Natural killer cell (primary cell): ENCODE results near the gene ZSWIM9. TPM values are rescaled to one million over a fixed set of nuclear protein-coding genes. Genes with fewer than 3 reads are reported as not detected.

Experiments used
- ATAC-seq, 3 donors: fragments of 150-1000 bp in 2 of 3; fragments of 200-7000 bp in 1 of 3; cut with Tn5 transposase; 1 replicate in 1 of 3; 2 replicates in 2 of 3; pipeline ENCODE4 v1.10.0; 2021; ENCODE audit warnings: mild to moderate bottlenecking in 2 of 3, moderate library complexity in 2 of 3
- DNase-seq, 2 donors: peaks; one replicate each; pipeline versions ENCODE4 v3.0.0 to v3.0.0-alpha.2; 2013 to 2021; ENCODE audit warnings: mixed read lengths in 1 of 2
- H3K27ac ChIP-seq: one replicate; pipeline ENCODE4 v1.5.1; 2013; ENCODE audit warnings: mild to moderate bottlenecking, low read length
- H3K27me3 ChIP-seq: one replicate; pipeline ENCODE4 v1.6.1; 2013; ENCODE audit warnings: low read length; ENCODE audit not compliant: control insufficient read depth, insufficient read depth
- H3K36me3 ChIP-seq: one replicate; pipeline ENCODE4 v1.6.1; 2013; ENCODE audit warnings: low read length; ENCODE audit not compliant: control insufficient read depth, insufficient read depth
- H3K4me1 ChIP-seq: one replicate; pipeline ENCODE4 v1.6.1; 2013; ENCODE audit warnings: low read length; ENCODE audit not compliant: control insufficient read depth, insufficient read depth
- H3K4me3 ChIP-seq: one replicate; pipeline ENCODE4 v1.5.1; 2013; ENCODE audit warnings: low read length
- H3K9me3 ChIP-seq: one replicate; pipeline ENCODE4 v1.6.1; 2013; ENCODE audit warnings: low read length; ENCODE audit not compliant: control insufficient read depth, insufficient read depth
- H3K27ac Mint-ChIP-seq, 2 donors: one replicate each; pipeline ENCODE4 v1.8.0; 2022; ENCODE audit warnings: mild to moderate bottlenecking in 2 of 2, mixed read lengths in 2 of 2, moderate library complexity in 1 of 2
- H3K27me3 Mint-ChIP-seq, 2 donors: one replicate each; pipeline ENCODE4 v1.8.0; 2022; ENCODE audit warnings: low read depth in 2 of 2, mixed read lengths in 2 of 2
- H3K36me3 Mint-ChIP-seq: one replicate; pipeline ENCODE4 v1.8.0; 2022; ENCODE audit warnings: mixed read lengths
- H3K4me1 Mint-ChIP-seq, 2 donors: one replicate each; pipeline ENCODE4 v1.8.0; 2022; ENCODE audit warnings: mixed read lengths in 2 of 2
- H3K4me3 Mint-ChIP-seq: one replicate; pipeline ENCODE4 v1.8.0; 2022; ENCODE audit warnings: mild to moderate bottlenecking, moderate library complexity, mixed read lengths
- H3K9me3 Mint-ChIP-seq, 2 donors: one replicate each; pipeline ENCODE4 v1.8.0; 2022; ENCODE audit warnings: mixed read lengths in 2 of 2
- CTCF ChIP-seq: fragments of 200-600 bp; IDR thresholded peaks from one replicate; pipeline ENCODE4 v1.8.0; 2022; ENCODE audit warnings: antibody characterized with exemption
- WGBS: methylation state at CpG from one replicate; pipeline ENCODE4 v1.1.7; 2013; ENCODE audit warnings: missing lambda C conversion rate; ENCODE audit not compliant: insufficient coverage; 5-methylcytosine and 5-hydroxymethylcytosine counted together
- intact Hi-C: fragments of 100-400 bp; cut with micrococcal nuclease; formaldehyde crosslinking; loops from one replicate; pipeline ENCODE4 v1.14.2; 2022
- total RNA-seq, 4 donors: library from RNA; stranded (reverse); fragments of 120-200 nt in 1 of 4; gene quantifications; one replicate each; pipeline versions ENCODE4 v1.2.3 to v1.2.4, GENCODE V29; 2013 to 2022

Gene ZSWIM9
- total RNA-seq, 3 donors from 2014 or later (not counting 1 experiment from before 2014, with no cell fraction given), result 4.0 to 7.0 (median 5.4) TPM

GRCh38 chr19:48221628-48222027 lies 51.1 kb downstream of the ZSWIM9 start:
- H3K36me3 Mint-ChIP-seq, result no peaks in the 10 kb centered on the region
- DNase-seq (no peak), ATAC-seq (no peak)
- no peak overlapping the region for H3K27ac Mint-ChIP-seq
- H3K9me3 Mint-ChIP-seq, result no peaks in the 10 kb centered on the region
- intact Hi-C loops, result no loop called here
- Histone ChIP-seq H3K27me3 (no peaks in the 10 kb centered on the region), H3K4me1 (no peaks in the 10 kb centered on the region), H3K36me3 (peaks cover 45% of the 10 kb centered on the region), H3K27ac (no peak overlapping the region), H3K9me3 (no peaks in the 10 kb centered on the region), H3K4me3 (no peak overlapping the region)
- H3K4me1 Mint-ChIP-seq, result no peaks in the 10 kb centered on the region
- H3K4me3 Mint-ChIP-seq, result no peak overlapping the region
- no peaks in the 10 kb centered on the region for H3K27me3 Mint-ChIP-seq
- TF ChIP-seq CTCF, result no peak
- WGBS, result 98% methylated on average over 5 of the region's 5 CpGs

DNA sequence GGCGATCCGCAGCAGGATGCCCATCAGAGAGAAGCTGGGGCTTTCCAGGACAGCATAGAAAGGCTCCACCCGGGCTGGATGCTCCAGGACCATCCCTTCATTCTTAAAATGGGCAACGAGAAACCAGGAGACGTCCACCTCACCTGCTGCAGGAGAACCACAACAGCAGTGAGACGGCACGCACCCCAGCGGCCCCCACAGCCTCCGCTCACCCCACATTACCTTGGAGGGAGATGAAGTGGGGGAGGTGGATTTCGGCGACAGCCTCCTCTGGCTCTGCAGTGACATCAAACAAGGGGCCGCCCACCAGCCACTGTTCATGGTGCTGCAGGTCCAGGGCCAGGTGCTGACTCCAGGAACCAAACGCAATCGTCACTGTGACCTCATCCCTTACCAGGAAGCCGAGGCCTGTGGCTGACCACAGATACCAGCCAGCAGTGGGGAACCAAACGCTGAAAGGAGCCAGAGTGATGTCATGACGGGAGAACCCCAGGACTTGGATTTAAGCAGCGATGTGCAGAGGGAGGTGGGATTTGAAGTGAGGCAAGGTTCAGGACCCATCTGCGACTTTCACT lies 60.2 kb downstream of the ZSWIM9 start:
- peaks cover 0 to 8% of the 10 kb centered on the region in 2 donors for H3K4me1 Mint-ChIP-seq
- H3K27ac Mint-ChIP-seq, result peak overlapping the region; percentile 36 to 52
- H3K36me3 Mint-ChIP-seq, result peaks cover 42% of the 10 kb centered on the region
- no peak for TF ChIP-seq CTCF
- H3K4me3 ChIP-seq, result no peak overlapping the region
- no peak overlapping the region for H3K27ac ChIP-seq
- no peak for ATAC-seq
- peak in 1 of 2 donors; percentile 36 for DNase-seq
- no peaks in the 10 kb centered on the region for H3K9me3 Mint-ChIP-seq
- peaks cover 70% of the 10 kb centered on the region for H3K36me3 ChIP-seq
- H3K27me3 Mint-ChIP-seq, result no peaks in the 10 kb centered on the region
- no peaks in the 10 kb centered on the region for H3K27me3 ChIP-seq
- H3K9me3 ChIP-seq, result no peaks in the 10 kb centered on the region
- intact Hi-C loops, result no loop called here
- 79% methylated on average over 17 of the region's 19 CpGs for WGBS
- H3K4me3 Mint-ChIP-seq, result no peak overlapping the region
- no peaks in the 10 kb centered on the region for H3K4me1 ChIP-seq

- no peak for DNase-seq
- Histone ChIP-seq H3K4me3 (no peak overlapping the region), H3K9me3 (no peaks in the 10 kb centered on the region), H3K4me1 (no peaks in the 10 kb centered on the region), H3K36me3 (peaks cover 75% of the 10 kb centered on the region), H3K27me3 (no peaks in the 10 kb centered on the region), H3K27ac (no peak overlapping the region)
- peaks cover 36% of the 10 kb centered on the region for H3K36me3 Mint-ChIP-seq
- peaks cover 14 to 22% of the 10 kb centered on the region in 2 donors for H3K4me1 Mint-ChIP-seq
- no peaks in the 10 kb centered on the region for H3K9me3 Mint-ChIP-seq
- H3K4me3 Mint-ChIP-seq, result no peak overlapping the region
- no peak for ATAC-seq
- no peak for TF ChIP-seq CTCF
- H3K27ac Mint-ChIP-seq, result peak overlapping the region in 1 of 2 donors; percentile 16
- no peaks in the 10 kb centered on the region for H3K27me3 Mint-ChIP-seq
- 76% methylated on average over 3 of the region's 3 CpGs for WGBS
- intact Hi-C loops, result no loop called here
Observed at GRCh38 chr19:48237057-48237456, 66.6 kb downstream of the ZSWIM9 start.

GRCh38 chr19:48239120-48239519 lies 68.6 kb downstream of the ZSWIM9 start:
- ATAC-seq (no peak), DNase-seq (no peak)
- H3K36me3 Mint-ChIP-seq, result peaks cover 24% of the 10 kb centered on the region
- Histone ChIP-seq H3K4me3 (no peak overlapping the region), H3K9me3 (no peaks in the 10 kb centered on the region), H3K27ac (no peak overlapping the region), H3K27me3 (no peaks in the 10 kb centered on the region), H3K4me1 (peaks cover 4% of the 10 kb centered on the region), H3K36me3 (peaks cover 61% of the 10 kb centered on the region)
- no peak for TF ChIP-seq CTCF
- peak overlapping the region in 1 of 2 donors; percentile 53 for H3K27ac Mint-ChIP-seq
- no peaks in the 10 kb centered on the region for H3K27me3 Mint-ChIP-seq
- WGBS, result 93% methylated on average over 4 of the region's 6 CpGs
- H3K9me3 Mint-ChIP-seq, result no peaks in the 10 kb centered on the region
- intact Hi-C loops, result no loop called here
- no peak overlapping the region for H3K4me3 Mint-ChIP-seq
- H3K4me1 Mint-ChIP-seq, result peaks cover 16 to 24% of the 10 kb centered on the region in 2 donors
